Fibroblast of villous mesenchyme (primary cell): ENCODE results near the gene GALNT14. TPM values are rescaled to one million over a fixed set of nuclear protein-coding genes. Genes with fewer than 3 reads are reported as not detected.

Experiments
- DNase-seq: peaks from one replicate; pipeline ENCODE4 v3.0.0-alpha.2; 2010; ENCODE audit warnings: low read depth
- H3K4me3 ChIP-seq: 2 replicates; pipeline ENCODE4 v1.5.1; 2011; ENCODE audit warnings: low read depth, mild to moderate bottlenecking, low read length
- CTCF ChIP-seq: IDR thresholded peaks from 2 replicates; pipeline ENCODE4 v1.5.1; 2012; ENCODE audit warnings: low read depth, mild to moderate bottlenecking, low read length; ENCODE audit not compliant: insufficient read depth
- total RNA-seq: library from RNA; depleted of rRNA; stranded (reverse); fragments of >200 nt; gene quantifications from 2 replicates; pipeline ENCODE4 v1.2.3, GENCODE V29; 2012

Gene GALNT14
- total RNA-seq, 1 donor = under 0.01 TPM

DNA sequence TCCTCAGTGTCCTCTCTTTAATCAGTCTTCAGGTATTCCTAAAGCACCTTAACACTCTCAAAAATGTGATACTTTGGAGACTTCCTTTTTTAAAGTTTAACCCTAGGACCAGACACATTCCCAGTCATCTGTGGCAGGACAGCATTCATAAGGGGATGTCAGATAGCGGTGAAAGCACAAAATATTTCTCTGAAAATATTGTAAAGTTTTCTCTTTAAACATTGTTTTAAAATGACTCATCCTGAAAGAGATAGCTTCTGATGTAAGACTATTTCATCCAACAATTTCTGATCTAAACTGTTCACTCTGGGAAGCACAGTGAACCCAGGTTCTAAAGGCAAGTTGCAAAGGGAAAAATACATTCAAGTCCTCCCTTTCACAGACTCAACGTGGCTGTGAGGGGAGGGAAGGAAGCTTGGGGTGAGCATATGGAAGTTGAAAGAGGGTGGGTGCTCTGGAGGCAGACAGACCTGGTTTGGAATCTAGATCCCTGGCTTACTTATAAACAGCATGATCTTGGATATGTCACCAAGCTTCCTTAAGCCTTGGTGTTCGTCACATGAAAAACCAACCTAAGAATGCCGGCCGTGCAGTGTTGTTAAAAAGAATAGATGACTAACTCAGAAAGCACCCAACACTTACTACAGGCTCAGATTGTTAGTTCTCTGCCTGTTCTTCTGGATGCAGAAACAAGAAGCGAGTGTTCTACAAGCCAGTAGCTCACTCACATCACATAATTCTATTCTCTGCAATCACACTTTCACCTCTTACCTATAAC lies 12.1 kb downstream of the GALNT14 start:
- no peak for DNase-seq
- no peak for TF ChIP-seq CTCF
- no peak overlapping the region for H3K4me3 ChIP-seq

DNA sequence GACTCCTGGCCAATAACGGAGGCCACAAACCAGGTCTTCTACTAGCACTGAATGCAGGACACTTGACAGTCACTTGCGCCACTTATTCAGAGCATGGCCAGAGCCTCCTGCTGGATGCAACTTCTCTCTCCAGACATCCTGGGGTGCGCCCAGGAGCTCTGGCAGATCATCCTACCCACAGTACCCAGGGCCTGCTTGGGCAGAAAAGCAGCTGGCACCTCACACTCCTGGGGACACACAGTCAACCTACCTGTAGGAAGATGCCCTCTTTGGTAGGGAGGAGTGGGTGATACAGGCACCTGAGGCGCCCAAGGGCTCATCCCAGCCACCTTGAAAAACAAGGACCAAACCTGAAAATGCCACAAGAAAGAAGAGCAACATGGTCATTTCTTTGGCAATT lies 13.3 kb downstream of the GALNT14 start:
- TF ChIP-seq CTCF = no peak
- H3K4me3 ChIP-seq = no peak overlapping the region

DNA sequence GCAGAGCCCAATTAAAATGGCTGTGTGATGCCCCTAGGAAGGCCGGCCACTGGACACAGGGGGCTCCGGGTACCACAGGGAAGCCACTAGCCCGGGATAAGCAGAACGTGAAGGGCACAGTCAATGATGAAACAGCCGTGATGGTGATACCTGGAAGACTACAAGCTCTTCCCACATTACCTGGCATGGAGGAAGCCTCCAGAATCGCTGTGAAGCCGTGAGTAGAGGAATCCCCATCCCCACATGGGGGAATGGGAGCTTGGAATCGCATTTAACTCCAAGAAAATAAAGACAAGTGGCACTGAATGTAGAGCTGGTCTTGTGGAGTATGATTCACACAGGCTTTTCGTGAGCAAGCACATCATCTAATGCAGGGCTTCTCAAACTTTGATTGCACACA lies 16.1 kb downstream of the GALNT14 start:
- TF ChIP-seq CTCF = no peak
- DNase-seq = no peak

More for the DNA sequence above, 13.3 kb downstream of the GALNT14 start:
- no peak for DNase-seq

DNA sequence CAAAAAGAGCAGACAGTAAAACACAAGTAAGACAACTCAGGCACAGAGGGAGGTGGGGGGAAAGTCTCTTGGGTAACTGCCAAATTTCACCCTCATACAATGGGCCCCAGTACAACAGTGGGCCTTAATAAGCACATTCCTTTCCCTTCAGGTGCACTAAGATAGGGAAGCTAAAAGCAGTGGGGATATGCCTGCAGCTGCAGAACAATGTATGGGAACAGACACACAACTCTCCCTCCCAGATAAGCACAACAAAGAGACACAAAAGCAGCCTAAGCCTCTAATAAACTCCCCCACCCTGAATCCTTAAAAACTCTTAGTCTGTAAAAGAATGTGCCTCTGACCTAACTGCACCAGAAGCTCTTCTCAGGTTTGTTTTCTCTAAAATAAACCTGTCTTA lies 24.5 kb downstream of the GALNT14 start:
- TF ChIP-seq CTCF = no peak
- no peak for DNase-seq
- no peak overlapping the region for H3K4me3 ChIP-seq

More for the DNA sequence above, 16.1 kb downstream of the GALNT14 start:
- H3K4me3 ChIP-seq = no peak overlapping the region

GRCh38 chr2:31112544-31112943 lies 25.7 kb downstream of the GALNT14 start:
- no peak for TF ChIP-seq CTCF
- no peak for DNase-seq
- H3K4me3 ChIP-seq = no peak overlapping the region

- no peak for TF ChIP-seq CTCF
These were observed 27.2 kb downstream of the GALNT14 start for GRCh38 chr2:31110998-31111397.

DNA sequence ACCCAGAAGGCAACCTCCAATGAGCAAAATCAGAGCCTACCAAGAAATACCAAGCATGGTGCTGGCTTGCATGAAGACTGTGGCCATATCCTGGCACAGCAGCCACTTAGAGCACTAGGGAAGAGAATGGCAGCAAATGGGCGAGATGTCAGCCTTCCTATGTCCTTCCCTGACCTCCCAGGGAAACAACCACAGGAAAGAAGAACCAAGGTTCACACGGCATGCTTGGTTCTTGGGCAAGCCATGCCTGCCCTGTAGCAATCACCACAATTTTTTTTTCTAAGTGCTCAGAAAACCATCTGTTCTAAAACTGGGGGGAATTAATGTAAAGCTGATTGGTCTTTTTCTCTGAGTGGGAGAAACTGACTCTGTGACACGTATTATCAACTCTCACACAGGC lies 27.8 kb downstream of the GALNT14 start:
- TF ChIP-seq CTCF = no peak

More at GRCh38 chr2:31110998-31111397, 27.2 kb downstream of the GALNT14 start:
- no peak overlapping the region for H3K4me3 ChIP-seq
- no peak for DNase-seq

More for the DNA sequence above, 27.8 kb downstream of the GALNT14 start:
- no peak overlapping the region for H3K4me3 ChIP-seq
- DNase-seq = no peak
